Bladder microvascular endothelial cell (primary cell): Measurements from ENCODE around the gene SAMD3. TPM values are rescaled to one million over a fixed set of nuclear protein-coding genes. Genes with fewer than 3 reads are reported as not detected.

Source experiments
- total RNA-seq: library from RNA; depleted of rRNA; stranded (reverse); fragments of >200 nt; gene quantifications from 2 replicates; pipeline ENCODE4 v1.2.3, GENCODE V29; 2014

Gene SAMD3
- total RNA-seq = not detected in 2 replicates

DNA sequence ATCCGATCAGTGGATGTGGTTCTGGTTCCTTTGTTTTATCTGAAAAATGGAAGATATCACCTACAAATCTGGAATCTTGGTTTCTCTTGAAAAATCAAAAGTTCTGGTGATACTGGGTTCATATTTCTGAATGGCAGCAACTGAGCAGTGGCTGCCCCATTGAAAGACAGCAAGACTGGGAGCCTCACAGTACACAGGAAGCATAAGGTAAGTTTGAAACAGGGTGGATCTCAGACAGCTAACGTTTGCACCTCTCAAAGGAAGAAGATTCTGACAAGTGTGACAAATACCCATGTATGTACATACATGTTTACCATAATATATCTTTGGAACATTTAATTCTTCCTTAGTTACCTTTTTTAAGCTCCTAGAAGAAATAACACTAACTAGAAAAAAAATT, at the start of gene SAMD3:
SAMD3 (minus strand) TSS at position 177 of the 400 bp plus-strand sequence. CDS start 7,678 bp downstream, outside the sequence.

Other genes starting within 250 kb of the SAMD3 start
- gene L3MBTL3, start 204.4 kb downstream of the SAMD3 start, total RNA-seq = 15.9 and 41.6 TPM in 2 replicates
- 0.19 TPM in 1 of 2 replicates, not detected in the other for gene TMEM200A, start 143.1 kb upstream of the SAMD3 start, total RNA-seq